Smooth muscle cell (in vitro differentiated cells): ENCODE results near the gene DMXL1. TPM values are rescaled to one million over a fixed set of nuclear protein-coding genes. Genes with fewer than 3 reads are reported as not detected.

Source experiments
- DNase-seq: peaks from one replicate; lab custom pipeline; 2025; ENCODE audit not compliant: unreplicated experiment; lab: John Stamatoyannopoulos, UW
- H2AFZ ChIP-seq: fragments of 200-600 bp; sonication (generic); 2 replicates; pipeline ENCODE4 v1.6.0; 2016; ENCODE audit warnings: antibody characterized with exemption, low read depth, mild to moderate bottlenecking
- H3F3A ChIP-seq: fragments of 200-600 bp; sonication (generic); 2 replicates; pipeline ENCODE4 v1.6.0; 2017; ENCODE audit warnings: antibody characterized with exemption, low read depth
- H3K27ac ChIP-seq: fragments of 200-600 bp; sonication (generic); 2 replicates; pipeline ENCODE4 v1.5.1; 2016; ENCODE audit warnings: low read depth, mild to moderate bottlenecking
- H3K27me3 ChIP-seq: fragments of 200-600 bp; sonication (generic); 2 replicates; pipeline ENCODE4 v1.6.1; 2016; ENCODE audit warnings: low read depth, mild to moderate bottlenecking
- H3K36me3 ChIP-seq: fragments of 200-600 bp; sonication (generic); 2 replicates; pipeline ENCODE4 v1.5.1; 2016; ENCODE audit warnings: low read depth
- H3K4me1 ChIP-seq: fragments of 200-600 bp; sonication (generic); 2 replicates; pipeline ENCODE4 v1.5.1; 2016; ENCODE audit warnings: low read depth
- H3K4me2 ChIP-seq: fragments of 200-600 bp; sonication (generic); 2 replicates; pipeline ENCODE4 v1.6.0; 2016; ENCODE audit warnings: mild to moderate bottlenecking
- H3K4me3 ChIP-seq: fragments of 200-600 bp; sonication (generic); 2 replicates; pipeline ENCODE4 v1.5.1; 2016; ENCODE audit warnings: mild to moderate bottlenecking
- H3K79me2 ChIP-seq: fragments of 200-600 bp; sonication (generic); 2 replicates; pipeline ENCODE4 v1.6.0; 2016; ENCODE audit warnings: low read depth, mild to moderate bottlenecking
- H3K9ac ChIP-seq: fragments of 200-600 bp; sonication (generic); 2 replicates; pipeline ENCODE4 v1.6.0; 2016; ENCODE audit warnings: low read depth
- H3K9me3 ChIP-seq: fragments of 200-600 bp; sonication (generic); replicated peaks from 2 replicates; pipeline ENCODE4 v1.5.1; 2016; ENCODE audit warnings: low read depth
- H4K20me1 ChIP-seq: fragments of 200-600 bp; sonication (generic); 2 replicates; pipeline ENCODE4 v1.6.0; 2016; ENCODE audit warnings: low read depth
- CTCF ChIP-seq: fragments of 200-600 bp; sonication (generic); IDR thresholded peaks from 2 replicates; pipeline ENCODE4 v1.5.1; 2017; ENCODE audit warnings: borderline replicate concordance, mild to moderate bottlenecking, antibody characterized with exemption; ENCODE audit not compliant: insufficient read depth, poor library complexity, severe bottlenecking
- WGBS: methylation state at CpG from one replicate; pipeline ENCODE4 v1.1.7; 2016; ENCODE audit warnings: low lambda C conversion rate; 5-methylcytosine and 5-hydroxymethylcytosine counted together
- polyA plus RNA-seq: library from polyadenylated mRNA; unstranded; fragments of >200 nt; fragmentation: Nextera tagmentation; extraction: Ambion mirVana; gene quantifications from 2 replicates; pipeline ENCODE4 v1.2.1, GENCODE V29; 2016
- total RNA-seq: library from RNA; depleted of rRNA; stranded (reverse); fragments of >200 nt; gene quantifications from 2 replicates; pipeline ENCODE4 v1.2.3, GENCODE V29; 2014

DMXL1 gene
- total and polyA plus RNA-seq, 2 experiments from 2014 or later = 9.6 to 76.0 TPM

- Histone ChIP-seq H2AFZ (no peak overlapping the region), H3K27ac (no peak overlapping the region), H3K36me3 (peaks cover 34% of the 10 kb centered on the region), H3K4me2 (no peak overlapping the region), H4K20me1 (no peaks in the 10 kb centered on the region), H3F3A (no peaks in the 10 kb centered on the region), H3K9ac (no peak overlapping the region), H3K4me3 (no peak overlapping the region), H3K4me1 (no peaks in the 10 kb centered on the region), H3K79me2 (no peaks in the 10 kb centered on the region), H3K27me3 (no peaks in the 10 kb centered on the region), H3K9me3 (no peaks in the 10 kb centered on the region)
- DNase-seq = no peak
- TF ChIP-seq CTCF = no peak
Measured at GRCh38 chr5:119200795-119201194, 129.9 kb downstream of the DMXL1 start.

- no peak overlapping the region for H3K27ac ChIP-seq
- no peak overlapping the region for H3K4me2 ChIP-seq
- H3K27me3 ChIP-seq = no peaks in the 10 kb centered on the region
- 100% methylated on average over 1 of the region's 1 CpG for WGBS
- no peaks in the 10 kb centered on the region for H3F3A ChIP-seq
- H2AFZ ChIP-seq = no peak overlapping the region
- no peak overlapping the region for H3K9ac ChIP-seq
- H3K4me3 ChIP-seq = no peak overlapping the region
- H4K20me1 ChIP-seq = no peaks in the 10 kb centered on the region
- no peaks in the 10 kb centered on the region for H3K9me3 ChIP-seq
- no peak for TF ChIP-seq CTCF
- no peak for DNase-seq
- peaks cover 3% of the 10 kb centered on the region for H3K36me3 ChIP-seq
- H3K79me2 ChIP-seq = no peaks in the 10 kb centered on the region
- H3K4me1 ChIP-seq = no peaks in the 10 kb centered on the region
Measured at GRCh38 chr5:119207105-119207504, 136.2 kb downstream of the DMXL1 start.

GRCh38 chr5:119212026-119212425 lies 141.1 kb downstream of the DMXL1 start:
- no peaks in the 10 kb centered on the region for H3K79me2 ChIP-seq
- no peaks in the 10 kb centered on the region for H3K9me3 ChIP-seq
- H2AFZ ChIP-seq = no peak overlapping the region
- no peak overlapping the region for H3K27ac ChIP-seq
- no peak overlapping the region for H3K4me2 ChIP-seq
- no peak for TF ChIP-seq CTCF
- no peak overlapping the region for H3K4me3 ChIP-seq
- H3K36me3 ChIP-seq = no peaks in the 10 kb centered on the region
- no peak overlapping the region for H3K9ac ChIP-seq
- H4K20me1 ChIP-seq = no peaks in the 10 kb centered on the region
- 100% methylated on average over 2 of the region's 2 CpGs for WGBS
- no peak for DNase-seq
- H3K4me1 ChIP-seq = no peaks in the 10 kb centered on the region
- H3K27me3 ChIP-seq = no peaks in the 10 kb centered on the region
- no peaks in the 10 kb centered on the region for H3F3A ChIP-seq

GRCh38 chr5:119212676-119213075 lies 141.8 kb downstream of the DMXL1 start:
- H3K9ac ChIP-seq = no peak overlapping the region
- H3K27ac ChIP-seq = no peak overlapping the region
- DNase-seq = no peak
- H3K4me1 ChIP-seq = no peaks in the 10 kb centered on the region
- no peaks in the 10 kb centered on the region for H3K27me3 ChIP-seq
- H4K20me1 ChIP-seq = no peaks in the 10 kb centered on the region
- no peaks in the 10 kb centered on the region for H3K36me3 ChIP-seq
- H2AFZ ChIP-seq = no peak overlapping the region
- H3K4me3 ChIP-seq = no peak overlapping the region
- H3F3A ChIP-seq = no peaks in the 10 kb centered on the region
- no peak overlapping the region for H3K4me2 ChIP-seq
- no peaks in the 10 kb centered on the region for H3K79me2 ChIP-seq
- TF ChIP-seq CTCF = no peak
- no peaks in the 10 kb centered on the region for H3K9me3 ChIP-seq
